ENCODE measurements around the gene CETN3.
"Not testable (repeated sequence)": the region's sequence is repeated elsewhere in the genome, so short reads cannot be mapped to it uniquely, and the experiment has no call there.

Gene CETN3

GRCh38 chr5:90347462-90347861 lies 62.1 kb downstream of the CETN3 start:
- no peak for DNase-seq
- no peak overlapping the region for H2BK5ac ChIP-seq (ENCODE audit: low read depth, low read length, poor library complexity, severe bottlenecking)
- H3K23ac ChIP-seq (ENCODE audit: low read length in 2 of 2): no peak overlapping the region
- H2BK15ac ChIP-seq (ENCODE audit: low read depth, poor library complexity, severe bottlenecking): no peak overlapping the region
- no peak overlapping the region for H2AK5ac ChIP-seq (ENCODE audit: low read length, severe bottlenecking)
- no peak overlapping the region for H2BK120ac ChIP-seq (ENCODE audit: low read depth, low read length)
- H3K4me3 ChIP-seq (ENCODE audit: insufficient read depth in 1 of 2, low read depth in 1 of 2, low read length in 2 of 2): no peak overlapping the region
- H3K4me1 ChIP-seq (ENCODE audit: control insufficient read depth, insufficient read depth, low read depth, low read length): no peaks in the 10 kb centered on the region
- no peaks in the 10 kb centered on the region for H3K36me3 ChIP-seq (ENCODE audit: control insufficient read depth in 1 of 2, insufficient read depth in 2 of 2, low read depth in 1 of 2, low read length in 2 of 2)
- H3K4ac ChIP-seq (ENCODE audit: low read depth in 1 of 2, low read length in 2 of 2): no peak overlapping the region
- no peaks in the 10 kb centered on the region for H3K9me3 ChIP-seq (ENCODE audit: control insufficient read depth, low read length)
- no peak overlapping the region for H3K4me2 ChIP-seq (ENCODE audit: low read length, poor library complexity, severe bottlenecking)
- no peak overlapping the region for H4K91ac ChIP-seq (ENCODE audit: low read length)
- no peak overlapping the region for H2AFZ ChIP-seq (ENCODE audit: low read depth, low read length)
- no peak overlapping the region for H3K27ac ChIP-seq (ENCODE audit: low read length, poor library complexity, severe bottlenecking)
- no peaks in the 10 kb centered on the region for H3K79me1 ChIP-seq (replicated peaks; ENCODE audit: low read length, poor library complexity, severe bottlenecking)
- no peak overlapping the region for H3K14ac ChIP-seq (ENCODE audit: low read length in 2 of 2)
- H3K18ac ChIP-seq (ENCODE audit: low read depth in 1 of 2, low read length in 2 of 2): no peak overlapping the region
- H3K9ac ChIP-seq (ENCODE audit: low read length): no peak overlapping the region
- no peaks in the 10 kb centered on the region for H3K27me3 ChIP-seq (ENCODE audit: control insufficient read depth in 1 of 2, insufficient read depth in 1 of 2, low read length in 2 of 2)
- no peak overlapping the region for H4K8ac ChIP-seq (ENCODE audit: low read length)
- H2BK12ac ChIP-seq (ENCODE audit: low read length in 2 of 2): no peak overlapping the region

- Histone ChIP-seq H3K14ac (ENCODE audit: low read length in 2 of 2) (no peak overlapping the region), H2BK15ac (ENCODE audit: low read depth, poor library complexity, severe bottlenecking) (no peak overlapping the region), H3K27ac (ENCODE audit: low read length, poor library complexity, severe bottlenecking) (no peak overlapping the region), H2BK12ac (ENCODE audit: low read length in 2 of 2) (no peak overlapping the region), H3K79me1 (replicated peaks; ENCODE audit: low read length, poor library complexity, severe bottlenecking) (no peaks in the 10 kb centered on the region), H2BK5ac (ENCODE audit: low read depth, low read length, poor library complexity, severe bottlenecking) (no peak overlapping the region), H3K9ac (ENCODE audit: low read length) (no peak overlapping the region), H3K23ac (ENCODE audit: low read length in 2 of 2) (no peak overlapping the region), H2BK120ac (ENCODE audit: low read depth, low read length) (no peak overlapping the region), H3K18ac (ENCODE audit: low read depth in 1 of 2, low read length in 2 of 2) (no peak overlapping the region), H3K4me2 (ENCODE audit: low read length, poor library complexity, severe bottlenecking) (no peak overlapping the region), H4K91ac (ENCODE audit: low read length) (no peak overlapping the region), H3K27me3 (ENCODE audit: control insufficient read depth in 1 of 2, insufficient read depth in 1 of 2, low read length in 2 of 2) (no peaks in the 10 kb centered on the region), H2AK5ac (ENCODE audit: low read length, severe bottlenecking) (no peak overlapping the region), H3K36me3 (ENCODE audit: control insufficient read depth in 1 of 2, insufficient read depth in 2 of 2, low read depth in 1 of 2, low read length in 2 of 2) (no peaks in the 10 kb centered on the region), H3K9me3 (ENCODE audit: control insufficient read depth, low read length) (no peaks in the 10 kb centered on the region), H3K4me3 (ENCODE audit: insufficient read depth in 1 of 2, low read depth in 1 of 2, low read length in 2 of 2) (no peak overlapping the region), H2AFZ (ENCODE audit: low read depth, low read length) (no peak overlapping the region), H3K4me1 (ENCODE audit: control insufficient read depth, insufficient read depth, low read depth, low read length) (no peaks in the 10 kb centered on the region), H4K8ac (ENCODE audit: low read length) (no peak overlapping the region), H3K4ac (ENCODE audit: low read depth in 1 of 2, low read length in 2 of 2) (no peak overlapping the region)
- 100% methylated on average over 1 of the region's 1 CpG for WGBS
- DNase-seq: no peak
These were observed 63.9 kb downstream of the CETN3 start for GRCh38 chr5:90345684-90346083.

- H3K14ac ChIP-seq (ENCODE audit: low read length in 2 of 2): no peak overlapping the region
- H3K18ac ChIP-seq (ENCODE audit: low read depth in 1 of 2, low read length in 2 of 2): no peak overlapping the region
- H3K27ac ChIP-seq (ENCODE audit: low read length, poor library complexity, severe bottlenecking): no peak overlapping the region
- no peak overlapping the region for H2AFZ ChIP-seq (ENCODE audit: low read depth, low read length)
- no peak overlapping the region for H3K4ac ChIP-seq (ENCODE audit: low read depth in 1 of 2, low read length in 2 of 2)
- H4K8ac ChIP-seq (ENCODE audit: low read length): no peak overlapping the region
- no peak overlapping the region for H4K91ac ChIP-seq (ENCODE audit: low read length)
- no peaks in the 10 kb centered on the region for H3K27me3 ChIP-seq (ENCODE audit: control insufficient read depth in 1 of 2, insufficient read depth in 1 of 2, low read length in 2 of 2)
- H3K36me3 ChIP-seq (ENCODE audit: control insufficient read depth in 1 of 2, insufficient read depth in 2 of 2, low read depth in 1 of 2, low read length in 2 of 2): no peaks in the 10 kb centered on the region
- H2BK5ac ChIP-seq (ENCODE audit: low read depth, low read length, poor library complexity, severe bottlenecking): no peak overlapping the region
- H3K9me3 ChIP-seq (ENCODE audit: control insufficient read depth, low read length): no peaks in the 10 kb centered on the region
- H3K9ac ChIP-seq (ENCODE audit: low read length): no peak overlapping the region
- H2BK120ac ChIP-seq (ENCODE audit: low read depth, low read length): no peak overlapping the region
- no peak for DNase-seq
- H2BK12ac ChIP-seq (ENCODE audit: low read length in 2 of 2): no peak overlapping the region
- H3K4me2 ChIP-seq (ENCODE audit: low read length, poor library complexity, severe bottlenecking): no peak overlapping the region
- H3K23ac ChIP-seq (ENCODE audit: low read length in 2 of 2): no peak overlapping the region
- H2BK15ac ChIP-seq (ENCODE audit: low read depth, poor library complexity, severe bottlenecking): no peak overlapping the region
- WGBS: 60% methylated on average over 1 of the region's 1 CpG
- H2AK5ac ChIP-seq (ENCODE audit: low read length, severe bottlenecking): no peak overlapping the region
- no peaks in the 10 kb centered on the region for H3K79me1 ChIP-seq (replicated peaks; ENCODE audit: low read length, poor library complexity, severe bottlenecking)
- H3K4me3 ChIP-seq (ENCODE audit: insufficient read depth in 1 of 2, low read depth in 1 of 2, low read length in 2 of 2): no peak overlapping the region
- H3K4me1 ChIP-seq (ENCODE audit: control insufficient read depth, insufficient read depth, low read depth, low read length): no peaks in the 10 kb centered on the region
These were observed 64.9 kb downstream of the CETN3 start for GRCh38 chr5:90344689-90345088.

GRCh38 chr5:90343731-90344130 lies 65.8 kb downstream of the CETN3 start:
- not testable (repeated sequence) for H3K9ac ChIP-seq (ENCODE audit: low read length); H3K4ac ChIP-seq (ENCODE audit: low read depth in 1 of 2, low read length in 2 of 2); H2BK12ac ChIP-seq (ENCODE audit: low read length in 2 of 2); H3K36me3 ChIP-seq (ENCODE audit: control insufficient read depth in 1 of 2, insufficient read depth in 2 of 2, low read depth in 1 of 2, low read length in 2 of 2); H2BK120ac ChIP-seq (ENCODE audit: low read depth, low read length); H2AFZ ChIP-seq (ENCODE audit: low read depth, low read length); H3K18ac ChIP-seq (ENCODE audit: low read depth in 1 of 2, low read length in 2 of 2); H3K4me1 ChIP-seq (ENCODE audit: control insufficient read depth, insufficient read depth, low read depth, low read length); H4K91ac ChIP-seq (ENCODE audit: low read length); H4K8ac ChIP-seq (ENCODE audit: low read length); H2AK5ac ChIP-seq (ENCODE audit: low read length, severe bottlenecking); H3K27me3 ChIP-seq (ENCODE audit: control insufficient read depth in 1 of 2, insufficient read depth in 1 of 2, low read length in 2 of 2); H3K4me3 ChIP-seq (ENCODE audit: insufficient read depth in 1 of 2, low read depth in 1 of 2, low read length in 2 of 2); H3K4me2 ChIP-seq (ENCODE audit: low read length, poor library complexity, severe bottlenecking); H3K9me3 ChIP-seq (ENCODE audit: control insufficient read depth, low read length); DNase-seq; H2BK15ac ChIP-seq (ENCODE audit: low read depth, poor library complexity, severe bottlenecking); H3K23ac ChIP-seq (ENCODE audit: low read length in 2 of 2); H3K14ac ChIP-seq (ENCODE audit: low read length in 2 of 2); H3K27ac ChIP-seq (ENCODE audit: low read length, poor library complexity, severe bottlenecking); H3K79me1 ChIP-seq (replicated peaks; ENCODE audit: low read length, poor library complexity, severe bottlenecking); H2BK5ac ChIP-seq (ENCODE audit: low read depth, low read length, poor library complexity, severe bottlenecking)
- WGBS: 83% methylated on average over 5 of the region's 6 CpGs
